H9 (cell line): ENCODE measurements around the gene LMBR1. TPM values are rescaled to one million over a fixed set of nuclear protein-coding genes. Genes with fewer than 3 reads are reported as not detected.
A peak's percentile ranks its signal among the peaks of the same experiment; 100 is the strongest.

Experiments used
- DNase-seq: peaks from one replicate; pipeline ENCODE4 v3.0.0-alpha.2; 2017
- H2AFZ ChIP-seq: one replicate; pipeline ENCODE4 v1.6.1; 2013; ENCODE audit warnings: mild to moderate bottlenecking, low read length, control low read depth, moderate library complexity
- H2AK5ac ChIP-seq: 2 replicates; pipeline ENCODE4 v1.6.1; 2013; ENCODE audit warnings: low read length, control low read depth, mixed read lengths; ENCODE audit not compliant: insufficient read length
- H2BK120ac ChIP-seq: one replicate; pipeline ENCODE4 v1.6.1; 2013; ENCODE audit warnings: low read depth, mild to moderate bottlenecking, low read length, control low read depth, inconsistent platforms; ENCODE audit not compliant: poor library complexity, severe bottlenecking
- H2BK12ac ChIP-seq: 2 replicates; pipeline ENCODE4 v1.6.1; 2013; ENCODE audit warnings: low read length, control low read depth, mixed read lengths, low read depth; ENCODE audit not compliant: insufficient read length
- H2BK15ac ChIP-seq: 2 replicates; pipeline ENCODE4 v1.6.1; 2013; ENCODE audit warnings: low read depth, low read length, control low read depth
- H2BK20ac ChIP-seq: one replicate; pipeline ENCODE4 v1.6.1; 2013; ENCODE audit warnings: low read depth, mild to moderate bottlenecking, low read length, control low read depth, inconsistent platforms; ENCODE audit not compliant: poor library complexity, severe bottlenecking
- H2BK5ac ChIP-seq: 2 replicates; pipeline ENCODE4 v1.6.1; 2013; ENCODE audit warnings: low read length, control low read depth, mixed read lengths; ENCODE audit not compliant: insufficient read length
- H3K14ac ChIP-seq: 2 replicates; pipeline ENCODE4 v1.6.1; 2013; ENCODE audit warnings: low read length, control low read depth; ENCODE audit not compliant: insufficient read depth
- H3K18ac ChIP-seq: 2 replicates; pipeline ENCODE4 v1.6.1; 2013; ENCODE audit warnings: low read depth, mild to moderate bottlenecking, mixed read lengths, low read length, control low read depth; ENCODE audit not compliant: insufficient read length
- H3K23ac ChIP-seq: 2 replicates; pipeline ENCODE4 v1.6.1; 2013; ENCODE audit warnings: low read length, control low read depth, mixed read lengths, low read depth; ENCODE audit not compliant: insufficient read length
- H3K23me2 ChIP-seq: 2 replicates; pipeline ENCODE4 v1.6.1; 2013; ENCODE audit warnings: low read depth, mild to moderate bottlenecking, mixed read lengths, low read length, control low read depth; ENCODE audit not compliant: insufficient read length, poor library complexity, severe bottlenecking
- H3K27ac ChIP-seq: 2 replicates; pipeline ENCODE4 v1.5.1; 2013; ENCODE audit warnings: low read length, control low read depth, mixed read lengths, low read depth; ENCODE audit not compliant: insufficient read length
- H3K27me3 ChIP-seq: 2 replicates; pipeline ENCODE4 v1.6.1; 2013; ENCODE audit warnings: low read length, control low read depth, inconsistent platforms; ENCODE audit not compliant: insufficient read depth
- H3K4ac ChIP-seq: 2 replicates; pipeline ENCODE4 v1.6.1; 2013; ENCODE audit warnings: low read depth, mild to moderate bottlenecking, control low read depth, inconsistent platforms, low read length, moderate library complexity
- H3K4me1 ChIP-seq: 2 replicates; pipeline ENCODE4 v1.6.1; 2013; ENCODE audit warnings: low read length, control low read depth, inconsistent platforms; ENCODE audit not compliant: insufficient read depth
- H3K4me2 ChIP-seq: 2 replicates; pipeline ENCODE4 v1.6.1; 2013; ENCODE audit warnings: low read length, control low read depth, mixed read lengths; ENCODE audit not compliant: insufficient read length, insufficient read depth
- H3K56ac ChIP-seq: 2 replicates; pipeline ENCODE4 v1.6.1; 2013; ENCODE audit warnings: low read depth, mild to moderate bottlenecking, mixed read lengths, low read length, control low read depth; ENCODE audit not compliant: insufficient read length
- H3K79me1 ChIP-seq: 2 replicates; pipeline ENCODE4 v1.6.1; 2013; ENCODE audit warnings: low read depth, mild to moderate bottlenecking, moderate library complexity, low read length, control low read depth, inconsistent platforms; ENCODE audit not compliant: insufficient read depth, poor library complexity, severe bottlenecking
- H3K79me2 ChIP-seq: 2 replicates; pipeline ENCODE4 v1.6.1; 2013; ENCODE audit warnings: low read length, control low read depth, inconsistent platforms; ENCODE audit not compliant: insufficient read depth
- H3K9ac ChIP-seq: 2 replicates; pipeline ENCODE4 v1.6.1; 2013; ENCODE audit warnings: low read length, control low read depth, mixed read lengths; ENCODE audit not compliant: insufficient read length; ENCODE audit errors: extremely low read depth
- H3K9me3 ChIP-seq: one replicate; pipeline ENCODE4 v1.6.1; 2013; ENCODE audit warnings: low read depth, low read length, inconsistent platforms; ENCODE audit not compliant: control insufficient read depth
- H3T11ph ChIP-seq: one replicate; pipeline ENCODE4 v1.6.1; 2013; ENCODE audit warnings: mild to moderate bottlenecking, low read length, control low read depth, inconsistent platforms
- H4K20me1 ChIP-seq: one replicate; pipeline ENCODE4 v1.6.1; 2013; ENCODE audit not compliant: control insufficient read depth, insufficient read length, insufficient read depth
- H4K5ac ChIP-seq: 2 replicates; pipeline ENCODE4 v1.6.1; 2013; ENCODE audit warnings: low read depth, mild to moderate bottlenecking, mixed read lengths, low read length, control low read depth; ENCODE audit not compliant: insufficient read length
- H4K8ac ChIP-seq: replicated peaks from 2 replicates; pipeline ENCODE4 v1.6.1; 2013; ENCODE audit warnings: low read length, control low read depth, mixed read lengths, low read depth; ENCODE audit not compliant: insufficient read length
- H4K91ac ChIP-seq: 2 replicates; pipeline ENCODE4 v1.6.1; 2013; ENCODE audit warnings: low read depth, mild to moderate bottlenecking, moderate library complexity, mixed read lengths, low read length, control low read depth; ENCODE audit not compliant: insufficient read length
- H3K27ac Mint-ChIP-seq, 3 experiments: 2 replicates in 2 of 3; 3 replicates in 1 of 3; pipeline ENCODE4 v1.8.0; 2020 to 2021; ENCODE audit warnings: mixed read lengths in 3 of 3, mild to moderate bottlenecking in 1 of 3, moderate library complexity in 1 of 3
- H3K27me3 Mint-ChIP-seq: 2 replicates; pipeline ENCODE4 v1.8.0; 2021; ENCODE audit warnings: low read depth, mild to moderate bottlenecking, moderate library complexity, mixed read lengths
- H3K36me3 Mint-ChIP-seq, 3 experiments: 2 replicates in 2 of 3; 3 replicates in 1 of 3; pipeline ENCODE4 v1.8.0; 2020 to 2021; ENCODE audit warnings: low read depth in 3 of 3, mixed read lengths in 3 of 3; ENCODE audit not compliant: insufficient read depth in 1 of 3
- H3K4me1 Mint-ChIP-seq, 2 experiments: 2 replicates each; pipeline ENCODE4 v1.8.0; 2020; ENCODE audit warnings: mixed read lengths in 2 of 2
- H3K4me3 Mint-ChIP-seq, 2 experiments: 2 replicates in 1 of 2; 3 replicates in 1 of 2; pipeline ENCODE4 v1.8.0; 2020 to 2021; ENCODE audit warnings: mild to moderate bottlenecking in 2 of 2, mixed read lengths in 2 of 2, moderate library complexity in 1 of 2
- H3K9me3 Mint-ChIP-seq, 2 experiments: 2 replicates in 1 of 2; 3 replicates in 1 of 2; pipeline ENCODE4 v1.8.0; 2020; ENCODE audit warnings: mild to moderate bottlenecking in 2 of 2, mixed read lengths in 2 of 2, moderate library complexity in 1 of 2
- WGBS: extraction: QIAGEN DNeasy Blood & Tissue Kit; methylation state at CpG from one replicate; pipeline ENCODE4 v1.1.7; 2013; ENCODE audit warnings: missing lambda C conversion rate, low lambda C conversion rate, mixed read lengths; ENCODE audit not compliant: insufficient read length; ENCODE audit errors: extremely low coverage; 5-methylcytosine and 5-hydroxymethylcytosine counted together
- total RNA-seq: library from RNA; stranded (reverse); gene quantifications from 2 replicates; pipeline ENCODE4 v1.2.1, GENCODE V29; 2021
- TF ChIP-seq, protein P1 (sequence below): fragments of 200-600 bp; sonication (generic); conservative IDR thresholded peaks from 3 replicates; pipeline ENCODE4 v1.8.0; 2021; ENCODE audit warnings: antibody characterized with exemption, mild to moderate bottlenecking

LMBR1 gene
- total RNA-seq, 1 experiment from 2014 or later, result 62.3 TPM

DNA sequence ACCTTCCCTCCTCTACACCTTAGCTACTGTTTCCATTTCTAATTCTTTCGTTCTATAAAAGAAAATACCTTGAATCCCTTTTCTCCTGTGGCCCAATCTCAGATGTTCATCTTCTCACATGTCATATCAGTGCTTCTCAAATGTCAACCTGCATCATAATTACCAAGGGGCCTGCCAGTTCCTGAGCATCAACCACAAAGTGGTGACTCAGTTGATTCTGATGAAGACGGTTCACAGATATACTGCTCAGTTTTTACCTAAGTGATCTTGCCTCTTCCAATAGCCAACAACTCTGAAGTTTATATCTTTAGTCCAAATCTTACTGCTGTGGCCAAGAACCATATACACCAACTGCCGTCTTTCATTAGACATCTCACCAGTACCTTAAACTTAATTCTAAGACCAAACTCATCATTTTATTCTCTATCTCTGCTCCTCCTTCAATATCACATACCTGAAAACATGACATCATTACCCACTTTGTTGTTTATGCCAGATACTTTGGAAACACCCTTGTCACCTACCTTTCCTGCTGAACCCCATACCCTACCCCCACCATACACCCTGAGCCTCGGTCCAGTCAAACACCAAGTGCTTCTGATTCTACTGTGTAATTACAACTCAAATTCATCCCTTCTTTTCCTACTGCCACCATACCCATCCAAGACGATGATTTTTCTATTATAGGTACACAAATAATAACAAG lies 115.5 kb downstream of the LMBR1 start:
- Mint-ChIP-seq H3K27me3 (no peaks in the 10 kb centered on the region), H3K4me1 (peaks cover 2 to 3% of the 10 kb centered on the region in 2 experiments; a peak in 1 of 4 replicates), H3K4me3 (no peak overlapping the region; a peak in 1 of 5 replicates), H3K9me3 (no peaks in the 10 kb centered on the region; a peak in 2 of 5 replicates), H3K27ac (peak overlapping the region in 1 of 3 experiments; percentile 8; a peak in 1 of 7 replicates), H3K36me3 (peaks cover 5 to 17% (median 8%) of the 10 kb centered on the region in 3 experiments; a peak in 5 of 7 replicates)
- TF ChIP-seq, protein P1, sequence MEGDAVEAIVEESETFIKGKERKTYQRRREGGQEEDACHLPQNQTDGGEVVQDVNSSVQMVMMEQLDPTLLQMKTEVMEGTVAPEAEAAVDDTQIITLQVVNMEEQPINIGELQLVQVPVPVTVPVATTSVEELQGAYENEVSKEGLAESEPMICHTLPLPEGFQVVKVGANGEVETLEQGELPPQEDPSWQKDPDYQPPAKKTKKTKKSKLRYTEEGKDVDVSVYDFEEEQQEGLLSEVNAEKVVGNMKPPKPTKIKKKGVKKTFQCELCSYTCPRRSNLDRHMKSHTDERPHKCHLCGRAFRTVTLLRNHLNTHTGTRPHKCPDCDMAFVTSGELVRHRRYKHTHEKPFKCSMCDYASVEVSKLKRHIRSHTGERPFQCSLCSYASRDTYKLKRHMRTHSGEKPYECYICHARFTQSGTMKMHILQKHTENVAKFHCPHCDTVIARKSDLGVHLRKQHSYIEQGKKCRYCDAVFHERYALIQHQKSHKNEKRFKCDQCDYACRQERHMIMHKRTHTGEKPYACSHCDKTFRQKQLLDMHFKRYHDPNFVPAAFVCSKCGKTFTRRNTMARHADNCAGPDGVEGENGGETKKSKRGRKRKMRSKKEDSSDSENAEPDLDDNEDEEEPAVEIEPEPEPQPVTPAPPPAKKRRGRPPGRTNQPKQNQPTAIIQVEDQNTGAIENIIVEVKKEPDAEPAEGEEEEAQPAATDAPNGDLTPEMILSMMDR, result no peak
- WGBS, result no CpG with 5 or more reads among the region's 5 CpGs
- Histone ChIP-seq H4K20me1 (no peaks in the 10 kb centered on the region), H3K9ac (no peak overlapping the region), H4K8ac (no peak overlapping the region), H3K4ac (no peak overlapping the region), H3K79me2 (no peaks in the 10 kb centered on the region), H3K4me2 (no peak overlapping the region), H3K14ac (no peak overlapping the region), H2AK5ac (no peak overlapping the region), H3K56ac (no peak overlapping the region), H3K23me2 (no peaks in the 10 kb centered on the region), H4K5ac (no peak overlapping the region), H3T11ph (no peak overlapping the region), H2BK20ac (no peak overlapping the region), H3K79me1 (no peaks in the 10 kb centered on the region), H2AFZ (no peak overlapping the region), H3K18ac (no peak overlapping the region), H2BK12ac (no peak overlapping the region), H3K27ac (no peak overlapping the region), H3K9me3 (no peaks in the 10 kb centered on the region), H2BK15ac (no peak overlapping the region), H3K27me3 (no peaks in the 10 kb centered on the region), H3K4me1 (no peaks in the 10 kb centered on the region), H2BK5ac (no peak overlapping the region), H2BK120ac (no peak overlapping the region), H4K91ac (no peak overlapping the region), H3K23ac (no peak overlapping the region)
- no peak for DNase-seq
